H9 (cell line): ENCODE results near the gene P2RX6. TPM values are rescaled to one million over a fixed set of nuclear protein-coding genes. Genes with fewer than 3 reads are reported as not detected.

Experiments
- DNase-seq: peaks from one replicate; pipeline ENCODE4 v3.0.0-alpha.2; 2017
- H2AFZ ChIP-seq: one replicate; pipeline ENCODE4 v1.6.1; 2013; ENCODE audit warnings: mild to moderate bottlenecking, low read length, control low read depth, moderate library complexity
- H2AK5ac ChIP-seq: 2 replicates; pipeline ENCODE4 v1.6.1; 2013; ENCODE audit warnings: low read length, control low read depth, mixed read lengths; ENCODE audit not compliant: insufficient read length
- H2BK120ac ChIP-seq: one replicate; pipeline ENCODE4 v1.6.1; 2013; ENCODE audit warnings: low read depth, mild to moderate bottlenecking, low read length, control low read depth, inconsistent platforms; ENCODE audit not compliant: poor library complexity, severe bottlenecking
- H2BK12ac ChIP-seq: 2 replicates; pipeline ENCODE4 v1.6.1; 2013; ENCODE audit warnings: low read length, control low read depth, mixed read lengths, low read depth; ENCODE audit not compliant: insufficient read length
- H2BK15ac ChIP-seq: 2 replicates; pipeline ENCODE4 v1.6.1; 2013; ENCODE audit warnings: low read depth, low read length, control low read depth
- H2BK20ac ChIP-seq: one replicate; pipeline ENCODE4 v1.6.1; 2013; ENCODE audit warnings: low read depth, mild to moderate bottlenecking, low read length, control low read depth, inconsistent platforms; ENCODE audit not compliant: poor library complexity, severe bottlenecking
- H2BK5ac ChIP-seq: 2 replicates; pipeline ENCODE4 v1.6.1; 2013; ENCODE audit warnings: low read length, control low read depth, mixed read lengths; ENCODE audit not compliant: insufficient read length
- H3K14ac ChIP-seq: 2 replicates; pipeline ENCODE4 v1.6.1; 2013; ENCODE audit warnings: low read length, control low read depth; ENCODE audit not compliant: insufficient read depth
- H3K18ac ChIP-seq: 2 replicates; pipeline ENCODE4 v1.6.1; 2013; ENCODE audit warnings: low read depth, mild to moderate bottlenecking, mixed read lengths, low read length, control low read depth; ENCODE audit not compliant: insufficient read length
- H3K23ac ChIP-seq: 2 replicates; pipeline ENCODE4 v1.6.1; 2013; ENCODE audit warnings: low read length, control low read depth, mixed read lengths, low read depth; ENCODE audit not compliant: insufficient read length
- H3K23me2 ChIP-seq: 2 replicates; pipeline ENCODE4 v1.6.1; 2013; ENCODE audit warnings: low read depth, mild to moderate bottlenecking, mixed read lengths, low read length, control low read depth; ENCODE audit not compliant: insufficient read length, poor library complexity, severe bottlenecking
- H3K27ac ChIP-seq: 2 replicates; pipeline ENCODE4 v1.5.1; 2013; ENCODE audit warnings: low read length, control low read depth, mixed read lengths, low read depth; ENCODE audit not compliant: insufficient read length
- H3K27me3 ChIP-seq: 2 replicates; pipeline ENCODE4 v1.6.1; 2013; ENCODE audit warnings: low read length, control low read depth, inconsistent platforms; ENCODE audit not compliant: insufficient read depth
- H3K4ac ChIP-seq: 2 replicates; pipeline ENCODE4 v1.6.1; 2013; ENCODE audit warnings: low read depth, mild to moderate bottlenecking, control low read depth, inconsistent platforms, low read length, moderate library complexity
- H3K4me1 ChIP-seq: 2 replicates; pipeline ENCODE4 v1.6.1; 2013; ENCODE audit warnings: low read length, control low read depth, inconsistent platforms; ENCODE audit not compliant: insufficient read depth
- H3K4me2 ChIP-seq: 2 replicates; pipeline ENCODE4 v1.6.1; 2013; ENCODE audit warnings: low read length, control low read depth, mixed read lengths; ENCODE audit not compliant: insufficient read length, insufficient read depth
- H3K56ac ChIP-seq: 2 replicates; pipeline ENCODE4 v1.6.1; 2013; ENCODE audit warnings: low read depth, mild to moderate bottlenecking, mixed read lengths, low read length, control low read depth; ENCODE audit not compliant: insufficient read length
- H3K79me1 ChIP-seq: 2 replicates; pipeline ENCODE4 v1.6.1; 2013; ENCODE audit warnings: low read depth, mild to moderate bottlenecking, moderate library complexity, low read length, control low read depth, inconsistent platforms; ENCODE audit not compliant: insufficient read depth, poor library complexity, severe bottlenecking
- H3K79me2 ChIP-seq: 2 replicates; pipeline ENCODE4 v1.6.1; 2013; ENCODE audit warnings: low read length, control low read depth, inconsistent platforms; ENCODE audit not compliant: insufficient read depth
- H3K9ac ChIP-seq: 2 replicates; pipeline ENCODE4 v1.6.1; 2013; ENCODE audit warnings: low read length, control low read depth, mixed read lengths; ENCODE audit not compliant: insufficient read length; ENCODE audit errors: extremely low read depth
- H3K9me3 ChIP-seq: one replicate; pipeline ENCODE4 v1.6.1; 2013; ENCODE audit warnings: low read depth, low read length, inconsistent platforms; ENCODE audit not compliant: control insufficient read depth
- H3T11ph ChIP-seq: one replicate; pipeline ENCODE4 v1.6.1; 2013; ENCODE audit warnings: mild to moderate bottlenecking, low read length, control low read depth, inconsistent platforms
- H4K20me1 ChIP-seq: one replicate; pipeline ENCODE4 v1.6.1; 2013; ENCODE audit not compliant: control insufficient read depth, insufficient read length, insufficient read depth
- H4K5ac ChIP-seq: 2 replicates; pipeline ENCODE4 v1.6.1; 2013; ENCODE audit warnings: low read depth, mild to moderate bottlenecking, mixed read lengths, low read length, control low read depth; ENCODE audit not compliant: insufficient read length
- H4K8ac ChIP-seq: replicated peaks from 2 replicates; pipeline ENCODE4 v1.6.1; 2013; ENCODE audit warnings: low read length, control low read depth, mixed read lengths, low read depth; ENCODE audit not compliant: insufficient read length
- H4K91ac ChIP-seq: 2 replicates; pipeline ENCODE4 v1.6.1; 2013; ENCODE audit warnings: low read depth, mild to moderate bottlenecking, moderate library complexity, mixed read lengths, low read length, control low read depth; ENCODE audit not compliant: insufficient read length
- H3K27ac Mint-ChIP-seq, 3 experiments: 2 replicates in 2 of 3; 3 replicates in 1 of 3; pipeline ENCODE4 v1.8.0; 2020 to 2021; ENCODE audit warnings: mixed read lengths in 3 of 3, mild to moderate bottlenecking in 1 of 3, moderate library complexity in 1 of 3
- H3K27me3 Mint-ChIP-seq: 2 replicates; pipeline ENCODE4 v1.8.0; 2021; ENCODE audit warnings: low read depth, mild to moderate bottlenecking, moderate library complexity, mixed read lengths
- H3K36me3 Mint-ChIP-seq, 3 experiments: 2 replicates in 2 of 3; 3 replicates in 1 of 3; pipeline ENCODE4 v1.8.0; 2020 to 2021; ENCODE audit warnings: low read depth in 3 of 3, mixed read lengths in 3 of 3; ENCODE audit not compliant: insufficient read depth in 1 of 3
- H3K4me1 Mint-ChIP-seq, 2 experiments: 2 replicates each; pipeline ENCODE4 v1.8.0; 2020; ENCODE audit warnings: mixed read lengths in 2 of 2
- H3K4me3 Mint-ChIP-seq, 2 experiments: 2 replicates in 1 of 2; 3 replicates in 1 of 2; pipeline ENCODE4 v1.8.0; 2020 to 2021; ENCODE audit warnings: mild to moderate bottlenecking in 2 of 2, mixed read lengths in 2 of 2, moderate library complexity in 1 of 2
- H3K9me3 Mint-ChIP-seq, 2 experiments: 2 replicates in 1 of 2; 3 replicates in 1 of 2; pipeline ENCODE4 v1.8.0; 2020; ENCODE audit warnings: mild to moderate bottlenecking in 2 of 2, mixed read lengths in 2 of 2, moderate library complexity in 1 of 2
- WGBS: extraction: QIAGEN DNeasy Blood & Tissue Kit; methylation state at CpG from one replicate; pipeline ENCODE4 v1.1.7; 2013; ENCODE audit warnings: missing lambda C conversion rate, low lambda C conversion rate, mixed read lengths; ENCODE audit not compliant: insufficient read length; ENCODE audit errors: extremely low coverage; 5-methylcytosine and 5-hydroxymethylcytosine counted together
- total RNA-seq: library from RNA; stranded (reverse); gene quantifications from 2 replicates; pipeline ENCODE4 v1.2.1, GENCODE V29; 2021
- TF ChIP-seq, protein P1 (sequence below): fragments of 200-600 bp; sonication (generic); conservative IDR thresholded peaks from 3 replicates; pipeline ENCODE4 v1.8.0; 2021; ENCODE audit warnings: antibody characterized with exemption, mild to moderate bottlenecking

Gene P2RX6
- total RNA-seq, 1 experiment from 2014 or later: not detected

DNA sequence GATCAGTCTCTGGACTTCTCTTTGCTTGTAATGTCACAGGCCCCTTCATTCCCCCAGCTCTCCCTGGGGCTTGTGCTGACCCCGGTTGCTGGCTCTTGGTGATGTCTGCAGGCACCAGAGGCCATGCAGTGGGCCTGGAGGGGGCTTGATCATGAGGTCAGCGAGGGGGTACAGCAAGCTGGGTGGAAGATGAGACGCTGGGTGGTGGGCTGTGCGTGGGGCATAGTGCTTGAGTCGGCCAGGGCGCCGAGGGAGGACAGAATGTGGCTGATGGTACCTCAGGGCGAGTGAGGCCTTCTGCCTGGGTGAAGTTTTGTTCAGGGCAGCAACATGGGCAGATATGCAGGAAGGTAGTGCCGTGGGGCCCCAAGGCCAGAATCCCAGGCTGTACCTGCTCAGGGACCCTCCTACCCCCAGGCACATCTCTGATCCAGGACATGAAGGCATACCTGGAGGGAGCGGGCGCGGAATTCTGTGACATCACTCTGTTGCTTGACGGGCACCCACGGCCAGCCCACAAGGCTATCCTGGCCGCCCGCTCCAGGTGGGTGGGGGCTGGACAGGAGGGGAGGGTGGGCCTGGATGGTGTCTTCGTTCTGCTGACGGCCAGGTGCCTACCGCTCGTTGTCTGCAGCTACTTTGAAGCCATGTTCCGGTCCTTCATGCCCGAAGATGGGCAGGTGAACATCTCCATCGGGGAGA is 19.5 kb upstream of the P2RX6 start:
- H3K4me2 ChIP-seq: no peak overlapping the region

More for the DNA sequence above, 19.5 kb upstream of the P2RX6 start:
- Histone ChIP-seq H3K14ac (no peak overlapping the region), H3K79me2 (no peaks in the 10 kb centered on the region), H2AFZ (no peak overlapping the region), H3K56ac (no peak overlapping the region), H4K5ac (no peak overlapping the region), H3K23me2 (no peaks in the 10 kb centered on the region), H3K27me3 (no peaks in the 10 kb centered on the region), H3K9me3 (no peaks in the 10 kb centered on the region), H2BK15ac (no peak overlapping the region), H3K79me1 (no peaks in the 10 kb centered on the region), H4K8ac (no peak overlapping the region), H3K4ac (no peak overlapping the region), H3K18ac (no peak overlapping the region), H2BK12ac (no peak overlapping the region), H2BK20ac (no peak overlapping the region), H2AK5ac (no peak overlapping the region), H3T11ph (no peak overlapping the region), H2BK120ac (no peak overlapping the region), H4K20me1 (no peaks in the 10 kb centered on the region), H3K23ac (no peak overlapping the region), H3K9ac (no peak overlapping the region), H3K27ac (no peak overlapping the region), H3K4me1 (no peaks in the 10 kb centered on the region), H4K91ac (no peak overlapping the region), H2BK5ac (no peak overlapping the region)
- Mint-ChIP-seq H3K4me1 (peaks cover 0 to under 1% of the 10 kb centered on the region in 2 experiments; a peak in 1 of 4 replicates), H3K27me3 (no peaks in the 10 kb centered on the region), H3K36me3 (peaks cover 2 to 23% (median 8%) of the 10 kb centered on the region in 3 experiments; a peak in 5 of 7 replicates), H3K9me3 (no peaks in the 10 kb centered on the region), H3K27ac (peak overlapping the region in 1 of 3 experiments; percentile 23; a peak in 1 of 7 replicates), H3K4me3 (no peak overlapping the region; a peak in 1 of 5 replicates)
- no CpG with 5 or more reads among the region's 23 CpGs for WGBS
- DNase-seq: no peak
- TF ChIP-seq, protein P1, sequence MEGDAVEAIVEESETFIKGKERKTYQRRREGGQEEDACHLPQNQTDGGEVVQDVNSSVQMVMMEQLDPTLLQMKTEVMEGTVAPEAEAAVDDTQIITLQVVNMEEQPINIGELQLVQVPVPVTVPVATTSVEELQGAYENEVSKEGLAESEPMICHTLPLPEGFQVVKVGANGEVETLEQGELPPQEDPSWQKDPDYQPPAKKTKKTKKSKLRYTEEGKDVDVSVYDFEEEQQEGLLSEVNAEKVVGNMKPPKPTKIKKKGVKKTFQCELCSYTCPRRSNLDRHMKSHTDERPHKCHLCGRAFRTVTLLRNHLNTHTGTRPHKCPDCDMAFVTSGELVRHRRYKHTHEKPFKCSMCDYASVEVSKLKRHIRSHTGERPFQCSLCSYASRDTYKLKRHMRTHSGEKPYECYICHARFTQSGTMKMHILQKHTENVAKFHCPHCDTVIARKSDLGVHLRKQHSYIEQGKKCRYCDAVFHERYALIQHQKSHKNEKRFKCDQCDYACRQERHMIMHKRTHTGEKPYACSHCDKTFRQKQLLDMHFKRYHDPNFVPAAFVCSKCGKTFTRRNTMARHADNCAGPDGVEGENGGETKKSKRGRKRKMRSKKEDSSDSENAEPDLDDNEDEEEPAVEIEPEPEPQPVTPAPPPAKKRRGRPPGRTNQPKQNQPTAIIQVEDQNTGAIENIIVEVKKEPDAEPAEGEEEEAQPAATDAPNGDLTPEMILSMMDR: no peak
